Skin of body (tissue), 2 donors: ENCODE data around the gene ZNF606. TPM values are rescaled to one million over a fixed set of nuclear protein-coding genes. Genes with fewer than 3 reads are reported as not detected.
"Not testable (repeated sequence)": the region's sequence is repeated elsewhere in the genome, so short reads cannot be mapped to it uniquely, and the experiment has no call there.

Source experiments
- DNase-seq: peaks from one replicate; lab custom pipeline; 2025; lab: John Stamatoyannopoulos, UW
- total RNA-seq: library from RNA; depleted of rRNA; stranded (reverse); fragments of >200 nt; gene quantifications from one replicate; pipeline ENCODE4 v1.2.3, GENCODE V29; 2014

The ZNF606 gene
- total RNA-seq, 1 donor from 2014 or later = 18.0 TPM

DNA sequence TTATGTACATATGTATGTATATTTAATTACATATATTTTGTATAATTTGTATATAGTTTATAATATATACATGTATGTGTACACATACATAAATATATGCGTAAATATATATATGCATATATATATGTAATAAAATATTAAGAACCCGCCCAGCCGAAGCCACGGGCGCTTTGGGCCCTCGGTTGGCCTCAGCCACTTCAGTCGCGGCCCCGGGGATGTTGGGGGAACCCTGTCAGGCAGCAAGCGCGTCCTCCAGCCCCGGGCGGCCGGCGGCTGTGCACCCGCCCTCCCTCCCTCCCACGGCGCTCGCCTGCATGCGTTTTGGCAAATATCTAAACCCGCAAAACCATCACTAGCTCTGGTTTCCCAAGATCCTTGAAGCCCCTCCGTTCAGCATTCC, 7.9 kb upstream of the ZNF606 start:
- DNase-seq = no peak

DNA sequence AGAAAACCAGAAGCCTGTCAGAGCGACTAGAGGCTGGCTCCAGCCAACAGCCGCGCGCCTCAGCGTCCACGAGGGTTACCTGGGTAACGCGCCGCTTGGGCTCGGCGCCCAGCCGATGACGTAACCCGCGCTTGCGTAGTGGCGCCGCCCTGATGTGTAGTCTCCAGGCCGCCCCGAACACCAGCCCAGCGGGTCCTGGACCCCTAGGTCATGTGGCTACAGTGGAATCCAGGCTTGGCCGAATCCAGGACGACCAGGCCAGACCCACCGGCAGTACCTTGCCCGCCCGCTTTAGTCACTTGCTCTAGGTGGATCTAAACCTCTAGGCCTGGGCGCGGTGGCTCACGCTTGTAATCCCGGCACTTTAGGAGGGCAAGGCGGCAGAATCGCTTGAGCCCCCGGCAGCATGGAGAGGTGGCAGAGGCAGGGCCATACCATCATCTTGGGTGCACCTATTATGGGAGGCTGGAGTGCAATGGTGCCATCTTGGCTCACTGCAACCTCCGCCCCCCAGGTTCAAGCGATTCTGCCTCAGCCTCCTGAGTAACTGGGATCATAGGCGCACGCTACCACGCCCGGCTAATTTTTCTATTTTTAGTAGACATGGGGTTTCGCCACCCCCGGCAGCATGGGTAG, 7.2 kb upstream of the ZNF606 start:
- peak; percentile 54 for DNase-seq

DNA sequence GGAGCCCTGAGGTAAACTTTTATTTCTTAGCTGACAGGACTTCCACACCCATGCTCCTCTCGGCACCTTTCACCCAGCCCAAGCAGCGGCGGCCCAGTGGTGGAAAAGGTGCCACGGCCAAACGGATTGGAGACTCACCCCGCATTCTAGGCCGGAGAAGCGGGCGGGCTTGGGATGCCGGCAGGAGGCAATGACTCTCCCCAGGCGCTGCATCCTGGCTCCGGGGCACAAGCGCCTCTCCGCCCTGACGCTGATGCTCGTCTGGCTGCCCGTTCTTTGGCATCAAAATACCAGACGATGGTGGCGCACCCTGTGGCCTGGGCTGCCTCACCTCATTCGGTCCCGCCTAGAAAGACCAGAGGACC, 6.7 kb upstream of the ZNF606 start:
- DNase-seq = no peak

DNA sequence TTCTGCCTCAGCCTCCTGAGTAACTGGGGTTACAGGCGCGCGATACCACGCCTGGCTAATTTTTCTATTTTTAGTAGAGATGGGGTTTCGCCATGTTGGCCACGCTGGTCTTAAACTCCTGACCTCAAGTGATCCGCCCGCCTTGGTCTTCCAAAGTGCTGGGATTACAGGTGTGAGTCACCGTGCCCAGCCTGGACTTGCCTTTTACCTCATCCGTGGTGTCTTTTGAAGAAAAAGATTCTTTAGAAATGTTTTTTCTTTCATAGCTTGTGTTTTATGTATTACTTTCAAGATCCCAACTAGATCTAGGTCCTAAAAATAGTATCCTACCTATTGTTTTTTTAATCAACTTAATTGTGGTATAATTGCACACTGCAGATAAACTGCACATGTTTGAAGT, 6.3 kb upstream of the ZNF606 start:
- DNase-seq = not testable (repeated sequence)

DNA sequence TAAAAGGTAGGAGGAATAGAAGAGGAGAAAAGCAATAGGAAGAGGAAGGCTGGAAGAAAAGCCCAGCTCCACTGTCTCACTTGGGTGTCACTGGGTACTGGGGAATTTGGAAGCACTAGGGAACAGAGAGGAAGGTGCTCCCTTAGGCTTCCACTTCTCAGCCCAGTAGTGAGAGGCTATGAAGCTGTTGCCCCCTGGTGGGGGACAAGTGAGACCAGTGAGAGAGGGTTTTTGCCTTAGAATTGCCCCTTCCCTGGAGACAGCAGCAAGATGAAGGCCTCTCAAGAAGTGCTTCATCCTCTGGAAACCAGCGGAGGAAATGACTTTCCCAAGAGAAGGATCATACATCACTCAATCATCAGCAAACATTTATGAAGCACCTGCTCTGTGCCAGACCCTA, 4.7 kb upstream of the ZNF606 start:
- no peak for DNase-seq

DNA sequence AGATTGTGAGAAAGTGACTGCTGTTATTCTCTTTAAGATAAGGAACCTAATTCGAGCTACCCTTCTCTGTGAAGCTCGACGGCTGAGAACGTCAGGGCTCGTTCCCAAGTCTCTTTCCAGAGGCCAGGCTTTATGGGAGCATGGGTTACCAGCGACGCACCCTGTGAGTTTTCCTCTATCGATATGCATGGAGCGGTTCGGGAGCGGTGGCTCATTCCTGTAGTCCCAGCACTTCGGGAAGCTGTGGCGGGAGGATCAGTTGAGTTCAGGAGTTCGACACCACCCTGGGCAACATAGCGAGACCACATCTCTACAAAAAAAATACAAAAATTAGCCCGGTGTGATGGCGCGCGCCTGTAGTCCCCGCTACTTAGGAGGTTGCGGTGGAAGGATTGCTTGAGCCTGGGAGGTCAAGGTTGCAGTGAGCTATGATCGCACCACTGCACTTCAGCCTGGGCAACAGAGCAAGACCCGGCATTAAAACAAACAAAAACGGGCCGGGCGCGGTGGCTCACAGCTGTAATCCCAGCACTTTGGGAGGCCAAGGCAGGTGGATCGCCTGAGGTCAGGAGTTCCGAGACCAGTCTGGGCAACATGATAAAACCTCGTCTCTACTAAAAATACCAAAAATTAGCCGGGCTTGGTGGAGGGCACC, 681 bp upstream of the ZNF606 start:
- no peak for DNase-seq

DNA sequence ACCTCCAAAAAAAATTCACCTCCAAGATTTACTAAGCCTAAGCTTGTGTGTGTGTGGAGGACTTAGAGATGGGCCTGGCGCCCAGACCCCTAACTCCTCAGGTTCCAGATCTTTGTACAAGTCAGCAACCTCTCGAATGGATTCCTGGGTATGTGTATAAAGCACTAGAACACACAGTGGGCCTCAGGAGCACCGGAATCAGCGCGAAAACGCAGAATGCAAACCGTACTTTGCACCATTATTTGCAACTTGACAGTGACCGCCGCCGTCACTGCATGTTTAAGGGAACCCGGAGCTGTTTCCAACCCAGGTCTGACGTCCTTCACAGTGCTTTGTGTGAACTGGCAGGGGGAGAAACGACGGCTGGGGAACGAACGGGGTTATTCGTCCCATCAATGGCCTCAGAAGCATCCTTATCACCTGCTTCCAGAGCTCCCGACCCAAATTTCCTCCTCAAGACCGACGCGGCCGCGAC, 688 bp downstream of the ZNF606 start:
- DNase-seq = no peak

DNA sequence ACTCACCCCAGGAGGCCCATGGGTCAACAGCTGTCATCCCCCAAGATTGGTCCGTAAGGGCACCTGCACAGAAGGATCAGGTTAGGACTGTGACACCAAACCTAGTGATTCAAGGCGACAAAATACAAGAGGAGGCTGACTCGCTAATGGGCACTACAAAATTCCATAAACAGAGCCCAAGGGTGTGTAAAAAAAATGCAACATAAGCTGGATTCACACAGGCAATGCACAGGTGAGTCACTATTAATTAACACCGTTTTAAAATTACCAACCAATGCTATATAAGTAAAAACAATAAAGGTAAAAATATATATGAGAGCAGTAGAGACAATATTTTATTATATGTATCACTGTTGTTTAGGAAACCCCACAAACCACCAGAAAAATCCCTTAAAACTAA, 1.9 kb downstream of the ZNF606 start:
- DNase-seq = no peak

DNA sequence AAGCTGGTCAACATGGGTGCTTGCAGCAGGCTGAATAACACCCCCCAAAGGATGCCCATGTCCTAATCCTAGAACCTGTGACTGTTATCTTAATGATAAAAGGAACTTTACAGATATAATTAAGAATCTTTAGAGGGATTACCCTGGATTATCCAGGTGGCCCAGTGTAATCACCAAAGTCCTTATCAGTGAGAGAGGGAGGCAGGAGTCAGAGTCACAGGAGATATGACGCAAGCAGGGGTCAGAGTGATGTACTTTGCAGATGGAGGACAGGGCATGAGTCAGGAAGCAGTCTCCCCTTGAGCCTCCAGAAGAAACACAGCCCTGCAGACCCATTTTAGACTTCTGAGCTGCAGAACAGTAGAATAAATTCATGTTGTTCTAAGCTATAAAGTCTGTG, 9.8 kb downstream of the ZNF606 start:
- DNase-seq = no peak

DNA sequence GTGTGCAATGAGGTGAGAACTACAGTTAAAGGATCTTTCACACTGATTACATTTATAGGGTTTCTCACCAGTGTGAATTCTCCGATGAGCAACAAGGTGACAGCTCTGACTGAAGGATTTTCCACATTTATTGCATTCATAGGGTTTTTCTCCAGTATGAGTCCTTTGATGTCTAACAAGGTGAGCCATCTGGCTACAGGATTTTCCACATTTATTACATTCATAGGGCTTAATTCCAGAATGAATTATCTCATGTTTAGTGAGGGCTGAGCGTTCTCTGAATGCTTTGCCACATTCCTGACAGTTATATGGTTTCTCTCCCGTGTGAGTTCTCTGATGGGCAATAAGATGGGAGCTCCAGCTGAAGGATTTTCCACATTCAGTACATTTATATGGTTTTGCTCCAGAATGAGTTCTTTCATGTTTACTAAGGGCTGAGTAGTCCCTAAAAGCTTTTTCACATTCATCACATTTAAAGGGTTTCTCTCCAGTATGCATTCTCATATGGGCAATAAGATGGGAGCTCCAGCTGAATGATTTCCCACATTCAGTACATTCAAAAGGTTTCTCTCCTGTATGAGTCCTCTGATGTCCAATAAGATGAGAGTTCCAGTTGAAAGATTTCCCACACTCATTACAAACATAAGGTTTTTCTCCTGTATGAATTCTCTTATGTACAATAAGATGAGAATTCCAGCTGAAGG, 23.9 kb downstream of the ZNF606 start:
- DNase-seq = no peak

DNA sequence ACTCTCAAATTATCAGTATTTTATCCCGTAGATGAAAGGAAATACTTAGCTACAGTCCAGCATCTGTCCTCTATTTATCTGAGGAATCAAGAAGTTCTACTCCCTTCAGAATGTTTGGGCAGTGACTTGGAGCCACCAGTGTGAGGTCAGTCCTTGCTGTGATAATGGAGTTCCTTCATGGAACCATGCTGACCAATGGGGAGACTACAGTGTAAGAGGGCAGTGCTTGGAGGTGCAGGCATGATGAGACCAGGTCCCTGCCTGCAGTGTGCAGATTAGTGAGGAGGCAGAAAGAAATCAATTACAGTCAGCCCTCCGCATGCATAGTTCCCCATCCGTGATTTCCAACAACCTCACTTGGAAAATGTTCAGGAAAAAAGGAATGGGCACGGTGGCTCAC, 28.2 kb downstream of the ZNF606 start, which contains the start of gene C19orf18:
TSS of gene C19orf18 (minus strand) at position 101 of the 400 bp plus-strand sequence. CDS start 102 bp downstream, outside the sequence.
- DNase-seq = no peak

DNA sequence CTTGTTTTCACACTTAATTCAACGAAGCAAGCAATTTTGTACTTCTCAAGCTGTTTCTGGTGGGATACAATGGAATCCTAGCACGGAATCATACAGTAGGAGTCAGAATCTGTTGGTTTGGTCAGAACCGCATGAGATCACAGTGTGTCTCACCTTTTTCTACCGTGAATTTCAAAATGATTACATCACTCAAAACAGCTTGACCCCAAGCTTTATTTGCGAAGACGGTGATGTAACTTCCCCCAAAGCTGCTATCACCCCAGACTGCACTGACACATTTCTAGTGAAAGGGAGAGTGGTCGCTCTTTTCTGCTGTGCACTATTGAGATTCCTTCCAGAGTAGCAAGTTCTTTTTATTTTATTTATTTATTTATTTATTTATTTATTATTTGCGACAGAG, 37.9 kb downstream of the ZNF606 start:
- DNase-seq = no peak

DNA sequence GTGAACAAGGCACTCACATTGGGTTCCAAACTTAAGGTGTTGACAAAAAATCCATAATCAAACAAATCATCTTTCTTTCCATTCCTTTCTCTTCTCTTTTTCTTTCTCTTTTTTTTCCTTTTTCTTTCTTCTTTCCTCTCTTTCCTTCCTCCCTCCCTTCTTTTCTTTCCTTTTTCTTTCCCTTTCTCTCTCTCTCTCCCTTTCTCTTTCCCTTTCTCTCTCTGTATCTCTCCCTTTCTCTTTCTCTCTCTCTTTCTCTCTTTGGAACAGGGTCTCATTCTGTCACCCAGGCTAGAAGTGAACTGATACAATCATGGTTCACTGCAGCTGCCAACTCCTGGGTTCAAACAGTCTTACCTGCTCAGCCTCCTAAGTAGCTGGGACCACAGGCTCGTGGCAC, 40.8 kb downstream of the ZNF606 start:
- DNase-seq = no peak

DNA sequence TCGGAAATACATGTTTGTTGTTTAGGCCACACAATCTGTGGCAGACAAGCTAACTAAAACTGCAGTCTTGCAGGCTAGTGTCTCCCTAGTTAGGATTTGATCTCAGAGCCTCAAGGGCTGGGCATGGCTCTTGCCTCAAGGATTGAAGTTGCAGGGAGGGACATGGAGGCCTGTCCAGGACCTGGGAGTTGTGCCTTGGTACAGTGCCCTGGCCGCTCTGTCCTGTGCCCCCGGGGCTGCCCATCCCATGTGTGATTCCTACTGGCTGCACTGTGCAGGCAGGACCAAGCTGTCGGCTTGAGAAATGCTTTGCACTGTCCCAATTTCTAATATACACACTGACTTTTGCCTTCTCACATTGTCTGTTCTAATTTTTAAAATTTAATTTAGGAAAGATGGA, 47.6 kb downstream of the ZNF606 start:
- no peak for DNase-seq

DNA sequence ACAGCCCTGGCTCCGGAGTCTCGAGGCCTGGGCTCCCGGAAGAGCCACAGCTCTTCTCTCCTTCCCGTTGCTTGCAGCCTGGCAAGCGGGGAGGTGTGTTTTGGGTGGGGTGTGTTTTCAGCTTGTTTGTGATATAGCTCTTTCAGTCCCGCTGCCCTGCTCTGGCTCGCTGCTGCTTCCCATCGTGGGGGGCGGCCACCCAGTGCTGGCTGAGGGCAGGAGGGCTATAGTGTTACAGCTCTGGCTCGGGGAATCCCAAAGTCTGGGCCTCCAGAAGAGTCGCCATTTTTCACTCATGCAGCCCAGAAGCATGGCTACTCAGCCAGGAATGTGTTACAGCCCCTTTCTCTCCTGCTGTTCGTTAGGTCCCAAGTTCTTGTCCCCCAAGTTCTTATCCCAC, 52.9 kb downstream of the ZNF606 start:
- DNase-seq = no peak

DNA sequence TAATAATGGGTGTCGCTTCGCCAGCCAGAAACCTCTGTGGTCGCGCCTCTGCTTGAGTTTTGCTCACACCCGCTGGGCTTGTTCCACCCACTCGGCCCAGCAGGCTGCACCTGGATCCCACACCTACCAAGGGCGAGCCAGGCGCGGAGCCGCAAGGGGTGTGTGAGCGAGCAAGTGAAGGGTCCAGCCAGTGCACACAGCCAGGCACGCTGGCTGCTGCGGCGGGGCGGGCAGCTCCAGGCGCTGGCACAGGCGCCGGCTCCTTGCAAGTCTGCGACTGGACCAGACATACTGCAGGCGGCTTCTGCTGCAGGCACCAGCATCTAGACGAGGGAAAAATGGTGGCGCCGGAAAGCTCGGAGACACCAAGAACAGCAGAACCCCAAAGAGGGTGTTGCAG, 53.3 kb downstream of the ZNF606 start:
- no peak for DNase-seq

DNA sequence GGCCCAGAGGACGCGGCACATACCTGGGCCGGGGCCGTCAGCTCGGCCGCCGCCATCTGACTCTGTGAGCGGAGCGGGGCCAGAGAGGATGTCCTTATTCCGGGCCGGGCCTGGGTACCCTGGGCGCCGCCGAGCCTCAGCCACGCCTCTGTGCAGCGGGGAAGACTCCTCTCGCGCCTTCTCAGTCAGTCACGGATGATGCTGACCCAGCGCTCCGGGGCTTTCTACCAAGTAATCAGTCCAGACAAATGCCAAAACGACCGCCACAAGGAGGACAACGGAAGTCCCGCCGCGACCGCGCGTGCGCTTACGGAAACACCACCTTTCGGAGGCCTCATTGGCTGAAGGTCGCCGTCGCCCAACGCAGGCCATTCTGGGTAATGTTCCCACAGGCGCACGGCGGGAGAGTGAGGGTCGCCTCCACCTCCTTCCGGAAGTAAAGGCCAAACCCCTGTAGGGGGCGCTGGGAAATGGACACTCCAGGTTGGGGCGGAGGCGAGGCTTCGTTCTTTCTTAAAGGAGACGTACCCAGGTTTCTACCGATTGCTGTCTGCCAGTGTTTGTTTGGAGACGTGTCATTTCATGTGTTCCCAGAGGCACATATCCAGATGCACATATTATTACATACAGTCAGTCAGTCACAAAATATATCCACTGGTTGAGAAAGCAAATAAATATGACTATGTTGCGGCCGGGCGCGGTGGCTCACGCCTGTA, 55.0 kb downstream of the ZNF606 start, which contains the start of gene ZNF256:
TSS of gene ZNF256 (minus strand) at position 288 of the 716 bp plus-strand sequence. CDS start at position 56, 232 bp downstream.
- peak; percentile 95 for DNase-seq

DNA sequence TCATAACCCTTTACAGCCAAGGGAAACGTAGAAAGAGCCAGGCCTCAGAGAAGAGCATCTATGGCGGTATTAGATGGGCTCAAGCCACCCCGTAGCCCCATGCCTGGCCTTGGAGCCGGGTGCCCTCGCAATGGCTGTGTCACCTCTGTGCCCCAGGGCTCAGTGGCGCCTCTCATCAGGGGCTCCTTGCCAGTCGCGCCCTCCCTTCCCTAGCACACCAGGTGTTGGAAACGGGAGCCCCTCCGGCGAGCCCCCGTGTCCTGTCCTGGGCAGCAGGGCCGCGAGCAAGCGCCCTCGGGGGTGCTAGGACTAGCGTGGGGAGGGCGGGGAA, 55.6 kb downstream of the ZNF606 start:
- no peak for DNase-seq

DNA sequence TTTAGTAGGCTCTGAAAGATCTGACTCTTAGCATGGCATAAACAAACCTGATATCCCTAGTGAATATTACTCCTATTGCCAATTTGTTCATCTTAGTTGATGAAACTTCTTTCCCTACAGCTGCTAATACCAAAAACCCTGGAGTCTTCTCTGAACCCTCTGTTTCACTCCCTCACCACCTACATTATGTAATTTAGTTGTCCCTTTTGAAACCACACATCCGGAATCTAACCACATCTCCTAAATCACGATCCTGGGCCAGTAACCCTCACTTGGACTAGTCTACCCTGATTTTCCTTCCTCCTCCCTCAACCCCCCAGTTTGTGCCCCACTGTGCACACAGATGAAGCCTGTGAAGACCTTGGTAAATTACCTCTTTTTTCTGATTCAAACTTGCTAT, 56.3 kb downstream of the ZNF606 start:
- DNase-seq = no peak

DNA sequence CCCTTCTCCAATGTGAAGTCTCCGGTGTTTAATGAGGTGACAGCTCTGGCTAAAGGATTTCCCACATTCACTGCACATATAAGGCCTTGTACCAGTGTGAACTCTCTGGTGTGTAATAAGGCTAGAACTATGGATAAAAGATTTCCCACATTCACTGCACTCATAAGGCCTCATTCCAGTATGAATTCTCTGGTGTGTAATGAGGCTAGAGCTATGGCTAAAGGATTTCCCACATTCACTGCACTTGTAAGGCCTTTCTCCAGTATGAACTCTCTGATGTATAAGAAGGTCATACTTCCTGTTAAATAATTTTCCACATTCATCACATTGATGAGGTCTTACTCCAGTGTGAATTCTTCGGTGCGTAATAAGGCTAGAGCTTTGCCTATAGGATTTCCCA, 61.0 kb downstream of the ZNF606 start:
- no peak for DNase-seq

DNA sequence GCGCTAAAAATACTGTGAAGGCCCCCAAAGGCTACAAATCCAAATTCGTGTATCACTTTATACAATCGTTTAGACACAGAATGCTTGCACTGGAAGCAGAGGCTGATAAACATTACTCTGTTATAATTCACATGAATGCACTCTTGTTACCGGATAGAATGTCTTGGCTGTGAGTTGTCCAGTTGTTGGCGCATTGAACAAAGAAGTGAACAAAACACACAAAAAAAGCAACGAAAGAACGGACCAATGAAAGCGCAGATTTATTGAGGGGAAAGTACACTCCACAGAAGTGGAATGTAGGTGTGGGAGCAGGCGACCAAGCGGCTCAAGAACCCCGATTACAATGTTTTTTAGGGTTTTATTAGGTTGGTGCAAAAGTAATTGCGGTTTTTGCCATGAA, 66.9 kb downstream of the ZNF606 start:
- no peak for DNase-seq
